ENCODE data around the gene IGIP. TPM values are rescaled to one million over a fixed set of nuclear protein-coding genes. Genes with fewer than 3 reads are reported as not detected.

Gene IGIP
- polyA plus RNA-seq, 1 of the 3 experiments (the other 2 are of a cell fraction), result 0.72 TPM

DNA sequence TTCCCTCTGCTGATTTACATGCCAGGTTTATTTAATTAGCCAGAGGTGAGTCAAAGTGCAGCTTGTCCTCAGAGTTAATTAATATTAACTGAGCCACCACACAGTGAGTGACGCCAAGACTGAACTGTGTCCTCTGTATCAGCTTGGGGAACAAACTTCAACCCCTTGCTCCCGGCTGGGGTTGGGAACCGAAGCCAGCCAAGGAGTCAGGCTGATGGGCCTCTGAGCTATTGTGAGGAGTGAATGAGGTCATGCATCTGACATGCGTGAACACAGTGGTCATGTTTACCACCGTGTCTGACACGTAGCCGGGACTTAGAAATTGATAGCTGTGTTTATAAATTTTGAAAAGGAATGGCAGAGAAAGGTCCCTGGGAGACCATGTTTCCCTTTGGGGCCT is 17.1 kb downstream of the IGIP start:
- CTCF ChIA-PET, result interaction anchor here (1.0 to 8.0 kb wide), 10 partner anchors 9 to 216 kb away, joined by 3 to 166 read pairs (median 10); partner anchors contain the start of gene PURA
- Histone ChIP-seq H3K27me3 (ENCODE audit: insufficient read depth) (no peaks in the 10 kb centered on the region), H3K9me3 (no peaks in the 10 kb centered on the region), H3K36me3 (replicated peaks in 1 of 2; ENCODE audit: control insufficient read depth in 1 of 2, insufficient read depth in 2 of 2, low read length in 1 of 2) (no peaks in the 10 kb centered on the region), H3K4me1 (ENCODE audit: control insufficient read depth in 1 of 2, insufficient read depth in 2 of 2, low read depth in 1 of 2, low read length in 1 of 2) (peaks cover 0 to 8% of the 10 kb centered on the region in 2 experiments; a peak in 1 of 4 replicates), H3K4me2 (no peak overlapping the region), H3K27ac (ENCODE audit: low read depth in 2 of 2, low read length in 1 of 2) (no peak overlapping the region), H3K4me3 (ENCODE audit: low read depth in 2 of 2, low read length in 1 of 2) (no peak overlapping the region), H3K79me2 (ENCODE audit: insufficient read depth) (no peaks in the 10 kb centered on the region; the same call in 1 of the 2 replicates), H3F3A (replicated peaks; ENCODE audit: insufficient read depth) (peaks cover 7% of the 10 kb centered on the region), H3K9me2 (no peaks in the 10 kb centered on the region), H3K9ac (no peak overlapping the region), H4K20me1 (ENCODE audit: insufficient read depth) (peaks cover 24% of the 10 kb centered on the region), H2AFZ (ENCODE audit: low read depth) (no peak overlapping the region)
- no peak for DNase-seq
- POLR2A ChIA-PET, result no interaction called here
- WGBS (ENCODE audit: low lambda C conversion rate), result 77% methylated on average over 7 of the region's 7 CpGs
- TF ChIP-seq TCF12 (IDR thresholded peaks at IDR 0.05), result no peak
- TF ChIP-seq, protein P1, sequence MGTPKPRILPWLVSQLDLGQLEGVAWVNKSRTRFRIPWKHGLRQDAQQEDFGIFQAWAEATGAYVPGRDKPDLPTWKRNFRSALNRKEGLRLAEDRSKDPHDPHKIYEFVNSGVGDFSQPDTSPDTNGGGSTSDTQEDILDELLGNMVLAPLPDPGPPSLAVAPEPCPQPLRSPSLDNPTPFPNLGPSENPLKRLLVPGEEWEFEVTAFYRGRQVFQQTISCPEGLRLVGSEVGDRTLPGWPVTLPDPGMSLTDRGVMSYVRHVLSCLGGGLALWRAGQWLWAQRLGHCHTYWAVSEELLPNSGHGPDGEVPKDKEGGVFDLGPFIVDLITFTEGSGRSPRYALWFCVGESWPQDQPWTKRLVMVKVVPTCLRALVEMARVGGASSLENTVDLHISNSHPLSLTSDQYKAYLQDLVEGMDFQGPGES (IDR thresholded peaks at IDR 0.05; ENCODE audit: low read depth, low read length), result no peak

GRCh38 chr5:140143521-140144258 is 18.0 kb downstream of the IGIP start:
- POLR2A ChIA-PET, result interaction anchor here (0.9 kb wide), 1 partner anchor 29 kb away, joined by 3 read pairs; no protein-coding TSS in a partner anchor
- H4K20me1 ChIP-seq (ENCODE audit: insufficient read depth), result peaks cover 24% of the 10 kb centered on the region

More at GRCh38 chr5:140143521-140144258, 18.0 kb downstream of the IGIP start:
- Histone ChIP-seq H3K79me2 (ENCODE audit: insufficient read depth) (no peaks in the 10 kb centered on the region), H3K27me3 (ENCODE audit: insufficient read depth) (no peaks in the 10 kb centered on the region), H3K27ac (ENCODE audit: low read depth in 2 of 2, low read length in 1 of 2) (no peak overlapping the region), H2AFZ (ENCODE audit: low read depth) (no peak overlapping the region), H3F3A (replicated peaks; ENCODE audit: insufficient read depth) (peaks cover 7% of the 10 kb centered on the region), H3K9me2 (no peaks in the 10 kb centered on the region), H3K36me3 (replicated peaks in 1 of 2; ENCODE audit: control insufficient read depth in 1 of 2, insufficient read depth in 2 of 2, low read length in 1 of 2) (no peaks in the 10 kb centered on the region), H3K4me2 (no peak overlapping the region), H3K9ac (no peak overlapping the region), H3K4me3 (ENCODE audit: low read depth in 2 of 2, low read length in 1 of 2) (no peak overlapping the region), H3K4me1 (ENCODE audit: control insufficient read depth in 1 of 2, insufficient read depth in 2 of 2, low read depth in 1 of 2, low read length in 1 of 2) (peaks cover 0 to 8% of the 10 kb centered on the region in 2 experiments; a peak in 1 of 4 replicates), H3K9me3 (no peaks in the 10 kb centered on the region)
- DNase-seq, result no peak
- CTCF ChIA-PET, result interaction anchor here (0.7 to 8.0 kb wide), 35 partner anchors 10 to 510 kb away, joined by 3 to 166 read pairs (median 5); partner anchors contain the start of genes NRG2 and PURA
- WGBS (ENCODE audit: low lambda C conversion rate), result 91% methylated on average over 3 of the region's 3 CpGs
- TF ChIP-seq CTCF (IDR thresholded peaks at IDR 0.05) (no peak), NFIC (IDR thresholded peaks at IDR 0.05; ENCODE audit: borderline replicate concordance) (no peak), POLR2AphosphoS5 (IDR thresholded peaks at IDR 0.05; ENCODE audit: low read depth, low read length) (no peak), GABPA (IDR thresholded peaks at IDR 0.05; ENCODE audit: low read depth) (no peak), PBX3 (IDR thresholded peaks at IDR 0.05) (no peak), EZH2phosphoT487 (IDR thresholded peaks at IDR 0.05; ENCODE audit: borderline replicate concordance, low read depth) (no peak), USF2 (IDR thresholded peaks at IDR 0.05; ENCODE audit: borderline replicate concordance, low read depth, low read length) (no peak), FOSL2 (IDR thresholded peaks at IDR 0.05; ENCODE audit: borderline replicate concordance, low read depth) (no peak), RFX5 (IDR thresholded peaks at IDR 0.05; ENCODE audit: low read length) (no peak), RAD21 (IDR thresholded peaks at IDR 0.05; ENCODE audit: low read length) (no peak), ELF1 (IDR thresholded peaks at IDR 0.05) (no peak), MXI1 (IDR thresholded peaks at IDR 0.05; ENCODE audit: low read depth, low read length) (no peak), SMC3 (IDR thresholded peaks at IDR 0.05; ENCODE audit: low read depth, low read length) (no peak), TAF1 (IDR thresholded peaks at IDR 0.05; ENCODE audit: borderline replicate concordance, low read depth, low read length) (no peak), TEAD4 (IDR thresholded peaks at IDR 0.05; ENCODE audit: borderline replicate concordance, insufficient read depth) (no peak), FOXJ3 (CRISPR knock-in tag; IDR thresholded peaks at IDR 0.05) (no peak)
- TF ChIP-seq, protein P2, sequence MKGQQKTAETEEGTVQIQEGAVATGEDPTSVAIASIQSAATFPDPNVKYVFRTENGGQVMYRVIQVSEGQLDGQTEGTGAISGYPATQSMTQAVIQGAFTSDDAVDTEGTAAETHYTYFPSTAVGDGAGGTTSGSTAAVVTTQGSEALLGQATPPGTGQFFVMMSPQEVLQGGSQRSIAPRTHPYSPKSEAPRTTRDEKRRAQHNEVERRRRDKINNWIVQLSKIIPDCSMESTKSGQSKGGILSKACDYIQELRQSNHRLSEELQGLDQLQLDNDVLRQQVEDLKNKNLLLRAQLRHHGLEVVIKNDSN (IDR thresholded peaks at IDR 0.05; ENCODE audit: borderline replicate concordance, low read depth), result no peak
- TF ChIP-seq, protein P3, sequence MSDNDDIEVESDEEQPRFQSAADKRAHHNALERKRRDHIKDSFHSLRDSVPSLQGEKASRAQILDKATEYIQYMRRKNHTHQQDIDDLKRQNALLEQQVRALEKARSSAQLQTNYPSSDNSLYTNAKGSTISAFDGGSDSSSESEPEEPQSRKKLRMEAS (IDR thresholded peaks at IDR 0.05; ENCODE audit: low read depth), result no peak
